H1 (cell line): ENCODE data around the gene PRC1.

ENCODE experiments used
- CTCF ChIP-seq, 3 experiments: IDR thresholded peaks; 1 replicate in 2 of 3; 2 replicates in 1 of 3; pipeline versions ENCODE4 v1.5.1 to v1.6.1; 2011; ENCODE audit warnings: low read length in 3 of 3, mild to moderate bottlenecking in 3 of 3, inconsistent platforms in 2 of 3, low read depth in 1 of 3, moderate library complexity in 1 of 3; ENCODE audit not compliant: insufficient read depth in 1 of 3; ENCODE audit errors: control extremely low read depth in 1 of 3
- EZH2 ChIP-seq: fragments of 200-600 bp; sonication (generic); IDR thresholded peaks from 2 replicates; pipeline ENCODE4 v1.7.1; 2012; ENCODE audit warnings: low read depth, mild to moderate bottlenecking, moderate library complexity, low read length, inconsistent platforms; ENCODE audit not compliant: severe bottlenecking
- GABPA ChIP-seq: IDR thresholded peaks from 2 replicates; pipeline ENCODE4 v1.6.1; 2011; ENCODE audit warnings: mild to moderate bottlenecking, low read length, moderate library complexity, borderline replicate concordance; ENCODE audit not compliant: insufficient read depth
- JUN ChIP-seq: IDR thresholded peaks from 2 replicates; pipeline ENCODE4 v1.6.1; 2011; ENCODE audit warnings: low read depth, mild to moderate bottlenecking, improper control_type of control experiment, low read length
- POLR2AphosphoS5 ChIP-seq: IDR thresholded peaks from 2 replicates; pipeline ENCODE4 v1.6.1; 2011; ENCODE audit warnings: low read depth, low read length
- RBBP5 ChIP-seq: IDR thresholded peaks from 2 replicates; pipeline ENCODE4 v1.7.1; 2012; ENCODE audit warnings: low read depth, mild to moderate bottlenecking, inconsistent platforms, low read length, moderate library complexity, borderline replicate concordance
- SIN3A ChIP-seq, 2 experiments: IDR thresholded peaks in 1 of 2; conservative IDR thresholded peaks in 1 of 2; 2 replicates each; pipeline ENCODE4 v1.6.1; 2011 to 2012; ENCODE audit warnings: low read length in 2 of 2, improper control_type of control experiment in 1 of 2, low read depth in 1 of 2, mild to moderate bottlenecking in 1 of 2
- TAF1 ChIP-seq: IDR thresholded peaks from 2 replicates; pipeline ENCODE4 v1.6.1; 2011; ENCODE audit warnings: mild to moderate bottlenecking, low read depth, low read length
- YY1 ChIP-seq: IDR thresholded peaks from 2 replicates; pipeline ENCODE4 v1.6.1; 2011; ENCODE audit warnings: low read depth, mild to moderate bottlenecking, low read length
- ZNF274 ChIP-seq: IDR thresholded peaks from 2 replicates; pipeline ENCODE4 v1.7.0; 2012; ENCODE audit warnings: low read length, borderline replicate concordance; ENCODE audit errors: extremely low read depth
- TF ChIP-seq, protein P1 (sequence below): IDR thresholded peaks from 2 replicates; pipeline ENCODE4 v1.6.1; 2012; ENCODE audit warnings: inconsistent platforms

GRCh38 chr15:90946538-90946937, 47.8 kb downstream of the PRC1 start:
- TF ChIP-seq POLR2AphosphoS5 (no peak), YY1 (no peak), CTCF (IDR thresholded peaks at IDR 0.05; ENCODE audit: control extremely low read depth in 1 of 3, insufficient read depth in 1 of 3, low read depth in 1 of 3, low read length in 3 of 3) (no peak), SIN3A (conservative IDR thresholded peaks at IDR 0.05 in 1 of 2, IDR thresholded peaks at IDR 0.05 in 1 of 2; ENCODE audit: low read depth in 1 of 2, low read length in 2 of 2) (no peak), EZH2 (no peak), RBBP5 (no peak), ZNF274 (no peak), JUN (no peak), GABPA (no peak), TAF1 (no peak)
- TF ChIP-seq, protein P1, sequence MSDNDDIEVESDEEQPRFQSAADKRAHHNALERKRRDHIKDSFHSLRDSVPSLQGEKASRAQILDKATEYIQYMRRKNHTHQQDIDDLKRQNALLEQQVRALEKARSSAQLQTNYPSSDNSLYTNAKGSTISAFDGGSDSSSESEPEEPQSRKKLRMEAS: no peak
